ENCODE data around the gene LGI4.

The LGI4 gene

GRCh38 chr19:35167251-35168119 lies 32.6 kb upstream of the LGI4 start:
- TF ChIP-seq CTCF (IDR thresholded peaks at IDR 0.05; ENCODE audit: control insufficient read depth, extremely low read depth, insufficient read depth): no peak
- DNase-seq (ENCODE audit: low read depth): no peak
- no peak overlapping the region for H3K4me3 ChIP-seq (ENCODE audit: low read depth, low read length)

GRCh38 chr19:35166100-35167063 lies 31.5 kb upstream of the LGI4 start:
- no peak overlapping the region for H3K4me3 ChIP-seq (ENCODE audit: low read depth, low read length)
- TF ChIP-seq CTCF (IDR thresholded peaks at IDR 0.05; ENCODE audit: control insufficient read depth, extremely low read depth, insufficient read depth): no peak
- no peak for DNase-seq (ENCODE audit: low read depth)

GRCh38 chr19:35165200-35166058 lies 30.6 kb upstream of the LGI4 start:
- no peak for DNase-seq (ENCODE audit: low read depth)
- no peak overlapping the region for H3K4me3 ChIP-seq (ENCODE audit: low read depth, low read length)
- no peak for TF ChIP-seq CTCF (IDR thresholded peaks at IDR 0.05; ENCODE audit: control insufficient read depth, extremely low read depth, insufficient read depth)

DNA sequence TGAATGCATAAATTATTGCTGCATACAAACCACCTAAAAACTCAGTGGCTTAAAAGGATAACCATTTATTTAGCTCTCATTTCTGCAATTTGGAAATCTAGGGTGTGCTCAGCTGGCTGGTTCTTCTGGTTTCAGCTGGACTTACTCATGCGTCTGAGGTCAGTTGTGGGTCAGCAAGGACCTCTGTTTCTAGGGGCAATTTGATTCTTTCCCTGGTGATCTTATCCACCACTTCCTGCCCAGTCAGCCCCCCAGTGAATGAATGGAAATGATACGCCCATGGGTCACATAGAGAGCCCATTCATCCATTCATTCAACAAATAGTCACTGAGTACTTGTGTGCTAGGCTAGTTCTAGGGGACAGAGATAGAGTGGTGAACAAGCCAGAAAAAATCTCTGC lies 29.6 kb upstream of the LGI4 start:
- no peak for TF ChIP-seq CTCF (IDR thresholded peaks at IDR 0.05; ENCODE audit: control insufficient read depth, extremely low read depth, insufficient read depth)
- no peak for DNase-seq (ENCODE audit: low read depth)
- no peak overlapping the region for H3K4me3 ChIP-seq (ENCODE audit: low read depth, low read length)

DNA sequence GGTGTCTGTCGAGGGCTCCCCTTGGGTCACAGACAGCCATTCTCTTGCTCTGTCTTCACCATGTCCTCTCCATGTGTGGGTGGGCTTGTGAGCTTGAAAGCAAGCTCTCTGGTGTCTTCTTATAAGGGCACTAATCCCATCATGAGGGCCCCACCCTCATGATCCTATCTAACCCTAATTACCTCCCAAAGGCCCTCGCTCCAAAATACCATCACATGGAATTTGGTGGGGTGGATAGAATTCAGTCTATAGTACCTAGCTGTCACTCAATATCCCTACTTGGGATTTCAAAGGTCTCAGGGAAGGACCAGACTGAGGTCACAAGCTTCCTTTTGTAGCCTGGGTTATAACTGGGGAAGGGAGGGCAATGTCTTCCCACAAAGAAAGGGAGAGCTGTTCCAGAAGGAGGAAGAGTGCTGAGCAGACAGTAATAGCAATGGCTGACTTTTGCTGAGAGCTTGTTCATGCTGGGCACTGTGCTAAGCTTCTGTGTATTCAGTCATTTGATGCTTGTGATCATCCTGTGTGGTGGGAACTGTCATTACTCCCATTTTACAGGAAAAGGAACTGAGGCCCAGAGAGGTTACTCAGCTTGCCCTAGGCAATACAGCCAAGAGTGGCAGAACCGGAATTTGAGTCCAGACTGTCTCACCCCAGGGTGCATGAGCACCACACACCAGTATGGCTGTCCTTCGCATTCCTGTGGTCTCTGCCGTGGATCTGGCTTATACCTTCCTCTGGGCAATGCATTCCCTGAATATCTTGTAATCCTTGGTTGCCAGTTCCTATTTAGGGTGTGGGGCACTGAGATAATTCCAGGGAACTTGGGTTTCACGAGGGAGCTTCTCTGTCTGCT lies 27.8 kb upstream of the LGI4 start:
- no peak for TF ChIP-seq CTCF (IDR thresholded peaks at IDR 0.05; ENCODE audit: control insufficient read depth, extremely low read depth, insufficient read depth)
- DNase-seq (ENCODE audit: low read depth): no peak
- H3K4me3 ChIP-seq (ENCODE audit: low read depth, low read length): no peak overlapping the region

GRCh38 chr19:35161434-35161743 lies 26.5 kb upstream of the LGI4 start:
- no peak for DNase-seq (ENCODE audit: low read depth)
- no peak for TF ChIP-seq CTCF (IDR thresholded peaks at IDR 0.05; ENCODE audit: control insufficient read depth, extremely low read depth, insufficient read depth)
- H3K4me3 ChIP-seq (ENCODE audit: low read depth, low read length): no peak overlapping the region

Measured in LNCaP clone FGC (cell line).